Panc1 (cell line): ENCODE data around the gene SBF2. TPM values are rescaled to one million over a fixed set of nuclear protein-coding genes. Genes with fewer than 3 reads are reported as not detected.

Experiments
- ATAC-seq: fragments of 200-7000 bp; cut with Tn5 transposase; 2 replicates; pipeline ENCODE4 v1.9.1; 2020; ENCODE audit warnings: mild to moderate bottlenecking, moderate library complexity
- BruUV-seq: library from RNA; stranded (reverse); fragments of 400-500 nt; replicated peaks from 2 replicates; lab custom pipeline; 2021; lab: Mats Ljungman, UMichigan
- CTCF ChIA-PET: fragments of 300-600 bp; sonication (Branson Sonifier 250); formaldehyde crosslinking; loops from one replicate; lab custom pipeline; 2022; ENCODE audit warnings: antibody characterized with exemption; lab: Charles Lee
- POLR2A ChIA-PET: fragments of 300-600 bp; sonication (Branson Sonifier 250); formaldehyde crosslinking; loops from one replicate; lab custom pipeline; 2022; ENCODE audit warnings: antibody characterized with exemption; lab: Charles Lee
- DNase-seq: peaks from one replicate; pipeline ENCODE4 v3.0.0-alpha.2; 2010; ENCODE audit warnings: low read depth, low spot score
- H3K27ac ChIP-seq: 2 replicates; pipeline ENCODE4 v1.5.1; 2011; ENCODE audit warnings: mild to moderate bottlenecking, low read length, inconsistent platforms
- H3K27me3 ChIP-seq: fragments of 200-500 bp; sonication (Bioruptor generic); 2 replicates; pipeline ENCODE4 v1.6.0; 2014; ENCODE audit warnings: low read length, inconsistent platforms; ENCODE audit not compliant: control insufficient read depth, insufficient read depth
- H3K36me3 ChIP-seq: fragments of 200-500 bp; sonication (Bioruptor generic); 2 replicates; pipeline ENCODE4 v1.5.1; 2014; ENCODE audit warnings: inconsistent platforms, mild to moderate bottlenecking, low read length, moderate library complexity; ENCODE audit not compliant: control insufficient read depth, insufficient read depth
- H3K4me1 ChIP-seq: 2 replicates; pipeline ENCODE4 v1.5.1; 2011; ENCODE audit warnings: inconsistent platforms, mild to moderate bottlenecking, low read length, moderate library complexity; ENCODE audit not compliant: control insufficient read depth, insufficient read depth
- H3K4me3 ChIP-seq, 2 experiments: 2 replicates each; pipeline ENCODE4 v1.5.1; 2011 to 2012; ENCODE audit warnings: low read depth in 2 of 2, low read length in 2 of 2, mild to moderate bottlenecking in 2 of 2, inconsistent platforms in 1 of 2, moderate library complexity in 1 of 2
- H3K9me3 ChIP-seq: fragments of 200-500 bp; sonication (Bioruptor generic); 2 replicates; pipeline ENCODE4 v1.5.1; 2014; ENCODE audit warnings: low read depth, mild to moderate bottlenecking, inconsistent platforms, low read length, moderate library complexity; ENCODE audit not compliant: control insufficient read depth, insufficient read depth
- POLR2AphosphoS5 ChIP-seq: IDR thresholded peaks from 2 replicates; pipeline ENCODE4 v1.6.1; 2012; ENCODE audit warnings: mild to moderate bottlenecking, low read depth, low read length, moderate library complexity
- SIN3A ChIP-seq: IDR thresholded peaks from 2 replicates; pipeline ENCODE4 v1.6.1; 2012; ENCODE audit warnings: low read depth, mild to moderate bottlenecking, low read length, moderate library complexity, borderline replicate concordance; ENCODE audit not compliant: insufficient read depth
- TCF7L2 ChIP-seq: IDR thresholded peaks from 2 replicates; pipeline ENCODE4 v1.6.1; 2011; ENCODE audit warnings: mild to moderate bottlenecking, low read depth, low read length, inconsistent platforms
- in situ Hi-C: cut with HindIII; loops from 2 replicates; pipeline ENCODE4 v1.10.0; 2016; ENCODE audit warnings: low sequenced_read_pairs, low pct_unique_long_range_greater_than_20kb
- intact Hi-C: fragments of 100-400 bp; cut with micrococcal nuclease; formaldehyde crosslinking; loops from one replicate; pipeline ENCODE4 v1.10.0; 2022; ENCODE audit not compliant: unreplicated experiment
- total RNA-seq: library from RNA; stranded (reverse); gene quantifications from one replicate; pipeline ENCODE4 v1.2.1, GENCODE V29; 2021; ENCODE audit not compliant: unreplicated experiment
- TF ChIP-seq, protein P1 (sequence below): fragments of 450-650 bp; IDR thresholded peaks from 2 replicates; pipeline ENCODE4 v1.5.1; 2017; ENCODE audit warnings: mild to moderate bottlenecking
- TF ChIP-seq, protein P2 (sequence below), 2 experiments: IDR thresholded peaks; 2 replicates each; pipeline ENCODE4 v1.6.1; 2011 to 2012; ENCODE audit warnings: low read depth in 2 of 2, control low read depth in 1 of 2, low read length in 1 of 2, mild to moderate bottlenecking in 1 of 2, moderate library complexity in 1 of 2; ENCODE audit not compliant: insufficient read depth in 1 of 2

SBF2 gene
- total RNA-seq, 1 experiment from 2014 or later = 65.0 TPM

DNA sequence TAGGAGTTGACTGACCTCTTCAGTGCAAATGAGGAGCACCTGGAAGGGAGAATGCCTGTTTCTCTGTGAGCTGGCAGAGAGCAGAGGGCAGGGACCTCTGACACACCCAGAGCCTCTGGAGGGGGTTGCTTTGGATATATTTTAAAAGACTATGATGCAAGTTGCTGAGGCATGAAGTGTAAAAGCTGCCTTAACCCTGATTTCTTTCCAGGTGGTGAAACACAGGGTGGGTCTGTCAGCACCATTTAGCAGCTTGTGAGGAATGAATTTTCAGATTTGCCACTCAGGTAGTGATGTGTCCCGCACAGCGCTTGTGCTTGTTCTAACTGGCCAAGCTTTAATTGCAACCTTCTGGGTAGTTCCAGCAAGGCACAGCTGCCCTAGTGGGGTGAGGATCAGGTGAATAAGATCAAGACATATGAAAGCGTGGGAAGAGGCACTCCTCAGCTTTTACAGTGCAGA is 540.0 kb downstream of the SBF2 start:
- no peaks in the 10 kb centered on the region for H3K9me3 ChIP-seq
- no TSS peak for BruUV-seq
- peak overlapping the region; percentile 97 for H3K27ac ChIP-seq
- no peak for ATAC-seq
- no peak overlapping the region for H3K4me3 ChIP-seq
- in situ Hi-C loops = no loop called here
- H3K27me3 ChIP-seq = no peaks in the 10 kb centered on the region
- no peak for TF ChIP-seq SIN3A
- TF ChIP-seq TCF7L2 = no peak
- TF ChIP-seq, protein P1, sequence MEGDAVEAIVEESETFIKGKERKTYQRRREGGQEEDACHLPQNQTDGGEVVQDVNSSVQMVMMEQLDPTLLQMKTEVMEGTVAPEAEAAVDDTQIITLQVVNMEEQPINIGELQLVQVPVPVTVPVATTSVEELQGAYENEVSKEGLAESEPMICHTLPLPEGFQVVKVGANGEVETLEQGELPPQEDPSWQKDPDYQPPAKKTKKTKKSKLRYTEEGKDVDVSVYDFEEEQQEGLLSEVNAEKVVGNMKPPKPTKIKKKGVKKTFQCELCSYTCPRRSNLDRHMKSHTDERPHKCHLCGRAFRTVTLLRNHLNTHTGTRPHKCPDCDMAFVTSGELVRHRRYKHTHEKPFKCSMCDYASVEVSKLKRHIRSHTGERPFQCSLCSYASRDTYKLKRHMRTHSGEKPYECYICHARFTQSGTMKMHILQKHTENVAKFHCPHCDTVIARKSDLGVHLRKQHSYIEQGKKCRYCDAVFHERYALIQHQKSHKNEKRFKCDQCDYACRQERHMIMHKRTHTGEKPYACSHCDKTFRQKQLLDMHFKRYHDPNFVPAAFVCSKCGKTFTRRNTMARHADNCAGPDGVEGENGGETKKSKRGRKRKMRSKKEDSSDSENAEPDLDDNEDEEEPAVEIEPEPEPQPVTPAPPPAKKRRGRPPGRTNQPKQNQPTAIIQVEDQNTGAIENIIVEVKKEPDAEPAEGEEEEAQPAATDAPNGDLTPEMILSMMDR = peak; percentile 33; the same call in 1 of the 2 replicates
- intact Hi-C loops = loop anchor here (10.0 kb wide), 2 partner anchors 341 to 441 kb away; no protein-coding TSS in a partner anchor
- ChIA-PET CTCF (no interaction called here), POLR2A (interaction anchor here (1.5 kb wide), 1 partner anchor 185 kb away, joined by 5 read pairs; no protein-coding TSS in a partner anchor)
- peaks cover 18% of the 10 kb centered on the region for H3K36me3 ChIP-seq
- H3K4me1 ChIP-seq = peaks cover 68% of the 10 kb centered on the region
- no peak for DNase-seq

DNA sequence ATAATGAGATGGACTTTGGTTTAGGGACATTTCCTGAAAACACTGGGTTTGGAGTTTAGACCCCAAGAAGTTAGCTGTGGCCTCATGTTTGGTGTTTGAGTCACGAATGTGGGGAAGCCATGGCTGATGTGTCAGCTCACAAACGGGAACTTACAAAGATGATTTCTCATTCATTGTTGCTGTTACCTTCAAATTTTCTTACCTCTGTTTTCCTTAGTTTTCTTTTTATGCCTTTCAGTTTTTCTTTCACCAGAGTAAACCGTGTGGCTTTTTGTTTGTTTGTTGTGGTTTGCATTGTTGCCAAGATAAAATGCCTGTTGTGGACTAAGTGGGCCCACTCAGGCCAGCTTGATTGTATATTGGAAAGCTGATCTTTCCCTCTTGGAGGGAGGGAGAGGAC is 541.0 kb downstream of the SBF2 start:
- peaks cover 22% of the 10 kb centered on the region for H3K36me3 ChIP-seq
- H3K27ac ChIP-seq = peak overlapping the region; percentile 97
- no peak for TF ChIP-seq SIN3A
- TF ChIP-seq, protein P2, sequence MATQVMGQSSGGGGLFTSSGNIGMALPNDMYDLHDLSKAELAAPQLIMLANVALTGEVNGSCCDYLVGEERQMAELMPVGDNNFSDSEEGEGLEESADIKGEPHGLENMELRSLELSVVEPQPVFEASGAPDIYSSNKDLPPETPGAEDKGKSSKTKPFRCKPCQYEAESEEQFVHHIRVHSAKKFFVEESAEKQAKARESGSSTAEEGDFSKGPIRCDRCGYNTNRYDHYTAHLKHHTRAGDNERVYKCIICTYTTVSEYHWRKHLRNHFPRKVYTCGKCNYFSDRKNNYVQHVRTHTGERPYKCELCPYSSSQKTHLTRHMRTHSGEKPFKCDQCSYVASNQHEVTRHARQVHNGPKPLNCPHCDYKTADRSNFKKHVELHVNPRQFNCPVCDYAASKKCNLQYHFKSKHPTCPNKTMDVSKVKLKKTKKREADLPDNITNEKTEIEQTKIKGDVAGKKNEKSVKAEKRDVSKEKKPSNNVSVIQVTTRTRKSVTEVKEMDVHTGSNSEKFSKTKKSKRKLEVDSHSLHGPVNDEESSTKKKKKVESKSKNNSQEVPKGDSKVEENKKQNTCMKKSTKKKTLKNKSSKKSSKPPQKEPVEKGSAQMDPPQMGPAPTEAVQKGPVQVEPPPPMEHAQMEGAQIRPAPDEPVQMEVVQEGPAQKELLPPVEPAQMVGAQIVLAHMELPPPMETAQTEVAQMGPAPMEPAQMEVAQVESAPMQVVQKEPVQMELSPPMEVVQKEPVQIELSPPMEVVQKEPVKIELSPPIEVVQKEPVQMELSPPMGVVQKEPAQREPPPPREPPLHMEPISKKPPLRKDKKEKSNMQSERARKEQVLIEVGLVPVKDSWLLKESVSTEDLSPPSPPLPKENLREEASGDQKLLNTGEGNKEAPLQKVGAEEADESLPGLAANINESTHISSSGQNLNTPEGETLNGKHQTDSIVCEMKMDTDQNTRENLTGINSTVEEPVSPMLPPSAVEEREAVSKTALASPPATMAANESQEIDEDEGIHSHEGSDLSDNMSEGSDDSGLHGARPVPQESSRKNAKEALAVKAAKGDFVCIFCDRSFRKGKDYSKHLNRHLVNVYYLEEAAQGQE (IDR thresholded peaks at IDR 0.05; ENCODE audit: insufficient read depth in 1 of 2, low read depth in 2 of 2, low read length in 1 of 2) = no peak
- TF ChIP-seq, protein P1 = no peak
- TF ChIP-seq TCF7L2 = no peak
- TF ChIP-seq POLR2AphosphoS5 = no peak
- no peaks in the 10 kb centered on the region for H3K9me3 ChIP-seq
- intact Hi-C loops = loop anchor here (10.0 kb wide), 2 partner anchors 342 to 442 kb away; no protein-coding TSS in a partner anchor
- ChIA-PET POLR2A (no interaction called here), CTCF (no interaction called here)
- no peak for DNase-seq
- in situ Hi-C loops = no loop called here
- BruUV-seq = no TSS peak
- no peak for ATAC-seq
- H3K4me3 ChIP-seq = no peak overlapping the region
- H3K4me1 ChIP-seq = peaks cover 64% of the 10 kb centered on the region
- no peaks in the 10 kb centered on the region for H3K27me3 ChIP-seq
